Kidney (tissue), 14 donors: ENCODE data around the gene SNN. TPM values are rescaled to one million over a fixed set of nuclear protein-coding genes. Genes with fewer than 3 reads are reported as not detected.
A peak's percentile ranks its signal among the peaks of the same experiment; 100 is the strongest.

Source experiments
- DNase-seq, 5 donors: peaks; one replicate each; pipeline ENCODE4 v3.0.0-alpha.2; 2013 to 2020
- FAIRE-seq: peaks from 2 replicates; lab custom pipeline; 2012; peaks lifted over from hg19 to GRCh38; lab: Jason Lieb, UNC
- H3K27ac ChIP-seq, 2 donors: one replicate each; pipeline ENCODE4 v1.7.0; 2013; ENCODE audit warnings: low read depth in 2 of 2, low read length in 2 of 2, inconsistent platforms in 1 of 2
- H3K27me3 ChIP-seq: one replicate; pipeline ENCODE4 v1.7.1; 2013; ENCODE audit warnings: low read length, inconsistent platforms; ENCODE audit not compliant: control insufficient read depth, insufficient read depth
- H3K36me3 ChIP-seq, 3 donors: one replicate each; pipeline versions ENCODE4 v1.7.0 to v1.7.1; 2013; ENCODE audit warnings: low read length in 3 of 3, control low read depth in 1 of 3, inconsistent platforms in 1 of 3; ENCODE audit not compliant: insufficient read depth in 3 of 3, control insufficient read depth in 2 of 3
- H3K4me1 ChIP-seq, 3 donors: one replicate each; pipeline versions ENCODE4 v1.7.0 to v1.7.1; 2013; ENCODE audit warnings: low read length in 3 of 3, inconsistent platforms in 1 of 3, low read depth in 1 of 3; ENCODE audit not compliant: control insufficient read depth in 2 of 3, insufficient read depth in 2 of 3
- H3K4me3 ChIP-seq, 3 donors: one replicate each; pipeline versions ENCODE4 v1.7.0 to v1.8.1; 2013; ENCODE audit warnings: low read length in 3 of 3, control low read depth in 1 of 3, inconsistent platforms in 1 of 3
- H3K9ac ChIP-seq, 3 donors: one replicate each; pipeline versions ENCODE4 v1.7.0 to v1.7.1; 2013; ENCODE audit warnings: low read length in 3 of 3, control low read depth in 1 of 3, inconsistent platforms in 1 of 3
- H3K9me3 ChIP-seq, 3 donors: one replicate each; pipeline versions ENCODE4 v1.7.0 to v1.7.1; 2013; ENCODE audit warnings: low read length in 3 of 3, control low read depth in 1 of 3, inconsistent platforms in 1 of 3; ENCODE audit not compliant: control insufficient read depth in 2 of 3, insufficient read depth in 1 of 3
- CTCF ChIP-seq: IDR thresholded peaks from 3 replicates; pipeline ENCODE4 v1.5.1; 2012; ENCODE audit warnings: mild to moderate bottlenecking, moderate library complexity, borderline replicate concordance; ENCODE audit not compliant: insufficient read depth; ENCODE audit errors: extremely low read depth
- intact Hi-C: fragments of 100-400 bp; cut with DNase I; formaldehyde crosslinking; loops from one replicate; pipeline ENCODE4 v1.11.1; 2022
- polyA plus RNA-seq: library from polyadenylated mRNA; stranded (reverse); fragments of 350-450 nt; fragmentation: Illumina TruSeq; extraction: RNeasy Lipid Tissue Mini Kit (QIAGEN cat#74804); gene quantifications from one replicate; pipeline ENCODE4 v1.2.3, GENCODE V29; 2014; ENCODE audit warnings: low read depth, low replicate concordance; ENCODE audit not compliant: insufficient read depth
- total RNA-seq: library from RNA; stranded (reverse); fragmentation: NEBNext Ultra II Directional; extraction: Animal tissue kit (Norgen Biotek cat#: 25700); gene quantifications from one replicate; pipeline ENCODE4 v1.2.1, GENCODE V29; 2021
- donor health status: control.
- donor health status: control.
- donor health status: control.
- donor health status: control.
- donor health status: control.
- donor health status: DM: yes; HTN: yes; CAD: no.
- donor health status: Normal renal cell carcinoma (clear cell type).

The SNN gene
- total and polyA plus RNA-seq, 2 donors from 2014 or later: 16.6 to 21.9 TPM

- Histone ChIP-seq H3K4me3 (no peak overlapping the region), H3K27ac (peak overlapping the region in 1 of 2 donors; percentile 9), H3K9ac (no peak overlapping the region), H3K27me3 (no peaks in the 10 kb centered on the region), H3K36me3 (peaks cover 0 to 32% (median 7%) of the 10 kb centered on the region in 3 donors), H3K4me1 (peaks cover 0 to 17% (median 6%) of the 10 kb centered on the region in 3 donors), H3K9me3 (no peaks in the 10 kb centered on the region)
- DNase-seq: no peak
- FAIRE-seq: no peak
- intact Hi-C loops: no loop called here
- TF ChIP-seq CTCF: no peak
Measured at GRCh38 chr16:11722468-11722808, 54.2 kb downstream of the SNN start.

- no peak for DNase-seq
- Histone ChIP-seq H3K27ac (peak overlapping the region; percentile 47 to 60), H3K4me3 (no peak overlapping the region), H3K27me3 (no peaks in the 10 kb centered on the region), H3K36me3 (peaks cover 3 to 50% (median 12%) of the 10 kb centered on the region in 3 donors), H3K4me1 (peaks cover 0 to 12% (median 6%) of the 10 kb centered on the region in 3 donors), H3K9ac (no peak overlapping the region), H3K9me3 (no peaks in the 10 kb centered on the region)
- no peak for TF ChIP-seq CTCF
- intact Hi-C loops: no loop called here
- FAIRE-seq: no peak
Measured at GRCh38 chr16:11725457-11725856, 57.2 kb downstream of the SNN start.

- no peak for TF ChIP-seq CTCF
- DNase-seq (no peak), FAIRE-seq (no peak)
- Histone ChIP-seq H3K27ac (peak overlapping the region; percentile 47 to 60), H3K4me3 (no peak overlapping the region), H3K9me3 (no peaks in the 10 kb centered on the region), H3K36me3 (peaks cover 3 to 50% (median 12%) of the 10 kb centered on the region in 3 donors), H3K9ac (no peak overlapping the region), H3K27me3 (no peaks in the 10 kb centered on the region), H3K4me1 (peaks cover 0 to 16% (median 6%) of the 10 kb centered on the region in 3 donors)
- intact Hi-C loops: no loop called here
Measured at GRCh38 chr16:11726008-11726407, 57.8 kb downstream of the SNN start.
